ENCODE results near the gene NBR1.
"Not testable (repeated sequence)": the region's sequence is repeated elsewhere in the genome, so short reads cannot be mapped to it uniquely, and the experiment has no call there.

The NBR1 gene, protein sequence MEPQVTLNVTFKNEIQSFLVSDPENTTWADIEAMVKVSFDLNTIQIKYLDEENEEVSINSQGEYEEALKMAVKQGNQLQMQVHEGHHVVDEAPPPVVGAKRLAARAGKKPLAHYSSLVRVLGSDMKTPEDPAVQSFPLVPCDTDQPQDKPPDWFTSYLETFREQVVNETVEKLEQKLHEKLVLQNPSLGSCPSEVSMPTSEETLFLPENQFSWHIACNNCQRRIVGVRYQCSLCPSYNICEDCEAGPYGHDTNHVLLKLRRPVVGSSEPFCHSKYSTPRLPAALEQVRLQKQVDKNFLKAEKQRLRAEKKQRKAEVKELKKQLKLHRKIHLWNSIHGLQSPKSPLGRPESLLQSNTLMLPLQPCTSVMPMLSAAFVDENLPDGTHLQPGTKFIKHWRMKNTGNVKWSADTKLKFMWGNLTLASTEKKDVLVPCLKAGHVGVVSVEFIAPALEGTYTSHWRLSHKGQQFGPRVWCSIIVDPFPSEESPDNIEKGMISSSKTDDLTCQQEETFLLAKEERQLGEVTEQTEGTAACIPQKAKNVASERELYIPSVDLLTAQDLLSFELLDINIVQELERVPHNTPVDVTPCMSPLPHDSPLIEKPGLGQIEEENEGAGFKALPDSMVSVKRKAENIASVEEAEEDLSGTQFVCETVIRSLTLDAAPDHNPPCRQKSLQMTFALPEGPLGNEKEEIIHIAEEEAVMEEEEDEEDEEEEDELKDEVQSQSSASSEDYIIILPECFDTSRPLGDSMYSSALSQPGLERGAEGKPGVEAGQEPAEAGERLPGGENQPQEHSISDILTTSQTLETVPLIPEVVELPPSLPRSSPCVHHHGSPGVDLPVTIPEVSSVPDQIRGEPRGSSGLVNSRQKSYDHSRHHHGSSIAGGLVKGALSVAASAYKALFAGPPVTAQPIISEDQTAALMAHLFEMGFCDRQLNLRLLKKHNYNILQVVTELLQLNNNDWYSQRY

DNA sequence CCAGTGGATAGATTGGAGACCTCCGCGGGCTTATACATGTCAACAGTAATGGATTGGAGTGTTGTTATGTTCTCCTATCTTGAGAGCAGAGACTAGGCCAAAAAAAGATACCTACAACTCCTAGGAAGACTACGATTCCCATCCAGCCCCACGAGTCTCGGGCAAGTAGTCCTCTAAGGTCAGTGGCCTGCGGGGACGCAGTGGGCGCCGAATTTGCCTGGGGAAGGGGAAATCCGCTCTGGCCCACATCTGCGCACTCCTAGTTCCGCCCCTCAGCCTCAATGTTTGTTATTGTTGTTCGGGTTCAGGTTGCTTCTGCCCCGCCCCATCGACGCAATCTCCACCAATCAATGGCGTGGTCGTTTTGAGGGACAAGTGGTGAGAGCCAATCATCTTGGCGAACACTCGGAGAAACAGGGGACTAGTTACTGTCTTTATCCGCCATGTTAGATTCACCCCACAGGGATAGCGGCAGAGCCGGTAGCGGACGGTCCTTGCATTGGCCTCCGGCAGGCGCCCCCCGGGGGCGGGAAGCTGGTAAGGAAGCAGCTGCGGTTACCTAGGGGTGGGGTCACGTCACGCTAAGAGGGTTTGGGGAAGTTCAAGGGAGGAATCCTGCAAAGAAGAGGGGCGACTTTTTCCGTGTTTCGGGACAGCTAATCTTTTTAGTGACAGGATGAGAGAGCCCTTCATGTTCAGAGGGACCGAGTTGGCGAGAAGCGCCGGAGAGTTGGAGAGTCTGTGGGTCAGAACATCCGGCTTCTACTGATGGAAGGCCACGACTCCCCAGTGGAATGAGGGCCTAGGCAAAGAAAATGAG, at the start of gene NBR1:
Gene NBR1 (plus strand): TSS at position 449 of the 820 bp plus-strand sequence. CDS start 4,586 bp downstream, outside the sequence.
- DNase-seq, result peak; percentile 89

DNA sequence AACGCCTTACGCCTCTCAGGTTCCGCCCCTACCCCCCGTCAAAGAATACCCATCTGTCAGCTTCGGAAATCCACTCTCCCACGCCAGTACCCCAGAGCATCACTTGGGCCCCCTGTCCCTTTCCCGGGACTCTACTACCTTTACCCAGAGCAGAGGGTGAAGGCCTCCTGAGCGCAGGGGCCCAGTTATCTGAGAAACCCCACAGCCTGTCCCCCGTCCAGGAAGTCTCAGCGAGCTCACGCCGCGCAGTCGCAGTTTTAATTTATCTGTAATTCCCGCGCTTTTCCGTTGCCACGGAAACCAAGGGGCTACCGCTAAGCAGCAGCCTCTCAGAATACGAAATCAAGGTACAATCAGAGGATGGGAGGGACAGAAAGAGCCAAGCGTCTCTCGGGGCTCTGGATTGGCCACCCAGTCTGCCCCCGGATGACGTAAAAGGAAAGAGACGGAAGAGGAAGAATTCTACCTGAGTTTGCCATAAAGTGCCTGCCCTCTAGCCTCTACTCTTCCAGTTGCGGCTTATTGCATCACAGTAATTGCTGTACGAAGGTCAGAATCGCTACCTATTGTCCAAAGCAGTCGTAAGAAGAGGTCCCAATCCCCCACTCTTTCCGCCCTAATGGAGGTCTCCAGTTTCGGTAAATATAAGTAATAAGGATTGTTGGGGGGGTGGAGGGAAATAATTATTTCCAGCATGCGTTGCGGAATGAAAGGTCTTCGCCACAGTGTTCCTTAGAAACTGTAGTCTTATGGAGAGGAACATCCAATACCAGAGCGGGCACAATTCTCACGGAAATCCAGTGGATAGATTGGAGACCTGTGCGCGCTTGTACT, 45.7 kb upstream of the NBR1 start, which contains the start of gene BRCA1:
Gene BRCA1 (minus strand): TSS at position 232 of the 834 bp plus-strand sequence. CDS start 1,268 bp downstream, outside the sequence.
- DNase-seq, result peak; percentile 97

DNA sequence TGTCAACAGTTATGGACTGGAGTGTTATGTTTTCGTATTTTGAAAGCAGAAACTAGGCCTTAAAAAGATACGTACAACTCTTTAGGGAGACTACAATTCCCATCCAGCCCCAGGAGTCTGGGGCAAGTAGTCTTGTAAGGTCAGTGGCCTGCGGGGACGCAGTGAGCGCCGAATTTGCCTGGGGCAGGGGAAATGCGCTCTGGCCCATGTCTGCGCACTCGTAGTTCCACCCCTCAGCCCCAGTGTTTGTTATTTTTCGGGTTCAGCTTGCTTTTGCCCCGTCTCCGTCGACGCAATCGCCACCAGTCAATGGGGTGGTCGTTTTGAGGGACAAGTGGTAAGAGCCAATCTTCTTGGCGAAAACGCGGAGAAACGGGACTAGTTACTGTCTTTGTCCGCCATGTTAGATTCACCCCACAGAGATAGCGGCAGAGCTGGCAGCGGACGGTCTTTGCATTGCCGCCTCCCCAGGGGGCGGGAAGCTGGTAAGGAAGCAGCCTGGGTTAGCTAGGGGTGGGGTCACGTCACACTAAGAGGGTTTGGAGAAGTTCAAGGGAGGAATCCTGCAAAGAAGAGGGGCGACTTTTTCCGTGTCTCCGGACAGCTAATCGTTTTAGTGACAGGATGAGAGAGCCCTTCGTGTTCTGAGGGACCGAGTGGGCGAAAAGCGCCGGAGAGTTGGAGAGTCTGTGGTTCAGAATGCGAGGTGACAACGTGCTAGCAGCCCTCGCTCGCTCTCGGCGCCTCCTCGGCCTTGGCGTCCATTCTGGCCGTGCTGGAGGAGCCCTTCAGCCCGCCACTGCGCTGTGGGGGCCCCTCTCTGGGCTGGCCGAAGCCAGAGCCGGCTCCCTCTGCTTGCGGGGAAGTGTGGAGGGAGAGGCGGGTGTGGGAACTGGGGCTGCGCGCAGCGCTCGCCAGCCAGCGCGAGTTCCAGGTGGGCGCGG, 44.8 kb upstream of the NBR1 start:
- DNase-seq, result no peak

DNA sequence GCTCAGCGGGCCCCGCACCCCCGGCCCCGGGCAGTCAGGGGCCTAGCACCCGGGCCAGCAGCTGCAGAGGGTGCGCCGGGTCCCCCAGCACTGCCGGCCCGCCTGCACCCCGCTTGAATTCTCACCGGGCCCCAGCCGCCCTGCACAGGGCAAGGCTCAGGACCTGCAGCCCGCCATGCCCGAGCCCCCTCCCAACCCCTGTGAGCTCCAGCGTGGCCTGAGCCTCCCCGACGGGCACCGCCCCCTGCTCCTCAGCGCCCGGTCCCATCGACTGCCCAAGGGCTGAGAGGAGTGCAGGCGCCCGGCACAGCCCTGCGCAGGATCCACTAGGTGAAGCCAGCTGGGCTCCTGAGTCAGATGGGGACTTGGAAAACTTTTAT, 44.1 kb upstream of the NBR1 start:
- DNase-seq, result no peak

DNA sequence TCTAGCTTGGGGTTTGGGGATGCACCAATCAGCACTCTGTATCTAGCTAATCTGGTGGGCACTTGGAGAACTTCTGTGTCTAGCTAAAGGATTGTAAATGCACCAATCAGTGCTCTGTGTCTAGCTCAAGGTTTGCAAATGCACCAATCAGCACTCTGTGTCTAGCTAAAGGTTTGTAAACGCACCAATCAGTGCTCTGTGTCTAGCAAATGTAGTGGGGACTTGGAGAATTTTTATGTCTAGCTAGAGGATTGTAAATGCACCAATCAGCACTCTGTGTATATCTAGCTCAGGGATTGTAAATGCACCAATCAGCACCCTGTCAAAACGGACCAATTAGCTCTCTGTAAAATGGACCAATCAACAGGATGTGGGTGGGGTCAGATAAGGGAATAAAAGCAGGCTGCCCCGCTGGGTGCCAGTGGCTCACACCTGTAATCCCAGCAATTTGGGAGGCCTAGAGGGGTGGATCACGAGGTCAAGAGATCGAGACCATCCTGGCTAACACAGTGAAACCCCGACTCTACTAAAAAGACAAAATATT, 43.6 kb upstream of the NBR1 start:
- not testable (repeated sequence) for DNase-seq

DNA sequence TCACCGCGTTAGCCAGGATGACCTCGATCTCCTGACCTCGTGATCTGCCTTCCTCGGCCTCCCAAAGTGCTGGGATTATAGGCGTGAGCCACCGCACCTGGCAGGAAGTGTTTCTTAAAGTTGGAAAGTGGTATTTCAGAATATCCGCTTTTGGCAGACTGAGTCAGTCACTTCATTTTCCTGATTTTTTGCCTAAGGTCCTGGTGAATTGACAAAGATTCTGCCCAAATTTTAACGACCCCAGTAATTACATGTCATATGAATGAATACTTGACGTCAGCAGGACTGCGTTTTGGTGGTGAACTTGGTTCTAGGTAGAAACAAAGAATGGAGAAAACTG, 41.4 kb upstream of the NBR1 start:
- DNase-seq, result no peak

DNA sequence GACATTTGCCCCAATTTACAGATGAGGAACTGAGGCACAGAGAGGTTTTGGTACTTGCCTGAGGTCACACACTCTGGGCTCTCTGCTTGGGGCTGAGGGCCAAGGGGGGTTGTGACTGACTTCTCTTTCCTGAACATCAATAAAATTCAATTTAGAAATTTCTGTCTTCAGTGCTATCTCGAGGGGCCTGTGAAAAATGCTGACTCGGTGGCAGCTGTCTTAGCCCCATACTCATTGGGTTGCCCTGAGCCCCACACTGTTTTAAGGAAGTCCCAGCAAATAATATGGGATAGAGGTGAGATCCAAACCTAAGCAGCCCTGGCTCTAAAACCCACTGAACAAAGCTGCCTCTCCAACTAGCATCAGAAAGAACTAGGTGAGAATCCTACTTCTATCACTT, 38.9 kb upstream of the NBR1 start:
- DNase-seq, result no peak

DNA sequence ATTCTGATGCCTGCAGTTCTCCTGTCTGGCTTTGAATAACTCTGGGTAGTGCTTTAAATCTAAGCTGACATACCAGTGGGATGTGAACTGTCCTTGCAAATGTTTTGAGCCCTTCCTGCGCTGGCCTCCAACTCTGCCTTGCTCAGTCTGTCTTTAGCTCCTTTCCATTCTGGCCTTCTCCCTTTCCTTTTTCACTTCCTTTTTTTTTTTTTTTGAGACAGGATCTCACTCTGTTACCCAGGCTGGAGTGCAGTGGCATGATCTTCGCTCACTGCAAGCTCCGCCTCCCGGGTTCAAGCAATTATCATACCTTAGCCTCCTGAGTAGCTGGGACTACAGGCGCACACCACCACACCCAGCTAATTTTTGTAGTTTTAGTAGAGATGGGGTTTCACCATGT, 37.6 kb upstream of the NBR1 start:
- not testable (repeated sequence) for DNase-seq

DNA sequence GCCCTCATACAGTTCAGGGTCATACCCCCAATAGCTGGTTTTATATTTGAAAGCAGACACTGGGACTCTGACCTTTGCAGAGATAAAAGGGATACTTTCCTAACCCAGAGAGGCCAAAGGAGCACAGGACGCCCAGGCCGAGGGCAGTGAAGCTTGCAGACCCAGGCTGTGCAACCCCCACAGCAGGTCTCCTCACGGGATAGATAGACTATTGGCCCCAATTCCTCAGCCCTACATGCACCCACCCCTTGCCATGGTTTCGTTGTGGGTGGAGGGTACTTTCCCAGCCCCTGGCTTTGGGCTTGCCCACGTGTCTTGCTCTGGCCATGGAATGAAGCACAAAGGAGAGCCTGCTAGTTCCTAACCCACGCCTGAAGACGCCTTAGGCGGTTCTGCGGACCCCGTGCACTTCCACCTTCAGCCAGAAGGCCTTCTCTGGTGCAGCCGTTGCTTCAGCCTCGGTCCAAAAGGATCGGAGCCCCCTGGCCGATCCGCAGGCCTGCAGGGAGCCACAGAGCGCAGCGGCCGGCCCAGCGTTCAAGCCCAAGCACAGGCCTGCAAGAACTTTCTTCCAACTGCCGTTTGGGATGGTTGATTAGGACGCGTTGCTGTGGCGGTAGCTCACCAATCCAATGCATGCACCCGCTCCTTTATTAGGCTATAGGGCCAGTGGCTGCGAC, 36.1 kb upstream of the NBR1 start:
- DNase-seq, result no peak

DNA sequence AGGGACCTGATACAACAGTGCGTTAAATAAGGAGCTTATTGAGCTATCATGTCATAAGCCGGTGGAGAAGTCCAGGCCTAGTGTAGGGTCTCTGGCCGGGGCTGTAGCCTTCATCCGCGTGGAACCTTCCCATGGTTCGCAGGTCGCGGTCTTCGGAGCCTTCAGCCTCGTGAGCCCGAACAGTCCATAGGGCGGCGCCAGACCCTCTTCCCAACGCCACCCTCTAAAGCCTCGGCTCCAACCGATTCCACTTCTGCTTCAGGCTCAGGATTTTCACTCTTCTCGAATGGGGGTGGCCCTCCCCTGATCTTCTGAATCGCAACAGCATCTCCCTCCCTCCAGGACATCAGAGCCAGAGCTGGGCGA, 35.6 kb upstream of the NBR1 start:
- no peak for DNase-seq

DNA sequence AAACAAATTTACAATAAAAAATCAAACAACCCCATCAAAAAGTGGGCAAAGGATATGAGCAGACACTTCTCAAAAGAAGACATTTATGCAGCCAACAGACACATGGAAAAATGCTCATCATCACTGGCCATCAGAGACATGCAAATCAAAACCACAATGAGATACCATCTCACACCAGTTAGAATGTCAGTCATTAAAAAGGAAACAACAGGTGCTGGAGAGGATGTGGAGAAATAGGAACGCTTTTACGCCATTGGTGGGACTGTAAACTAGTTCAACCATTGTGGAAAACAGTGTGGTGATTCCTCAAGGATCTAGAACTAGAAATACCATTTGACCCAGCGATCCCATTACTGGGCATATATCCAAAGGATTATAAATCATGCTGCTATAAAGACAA, 34.4 kb upstream of the NBR1 start:
- not testable (repeated sequence) for DNase-seq

DNA sequence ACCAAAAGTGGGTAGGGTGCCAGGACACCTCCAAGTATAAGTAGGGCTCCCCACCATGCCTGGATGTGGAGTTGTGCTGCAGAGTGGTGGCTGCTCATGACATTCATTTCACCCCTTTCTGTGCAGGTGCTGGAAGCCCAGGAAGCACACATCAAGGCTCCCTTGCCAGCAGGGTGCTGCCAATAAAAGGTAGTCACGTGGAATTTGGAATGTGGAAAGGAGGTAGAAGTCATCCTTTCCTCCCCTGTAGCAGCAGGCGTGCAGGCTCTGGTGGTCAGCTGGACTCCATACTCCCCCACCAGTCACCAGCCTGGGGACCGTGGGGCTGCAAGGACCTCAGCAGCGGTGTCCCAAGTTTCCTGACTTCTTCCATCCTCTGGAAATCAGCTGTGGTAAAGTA, 32.5 kb upstream of the NBR1 start:
- not testable (repeated sequence) for DNase-seq

DNA sequence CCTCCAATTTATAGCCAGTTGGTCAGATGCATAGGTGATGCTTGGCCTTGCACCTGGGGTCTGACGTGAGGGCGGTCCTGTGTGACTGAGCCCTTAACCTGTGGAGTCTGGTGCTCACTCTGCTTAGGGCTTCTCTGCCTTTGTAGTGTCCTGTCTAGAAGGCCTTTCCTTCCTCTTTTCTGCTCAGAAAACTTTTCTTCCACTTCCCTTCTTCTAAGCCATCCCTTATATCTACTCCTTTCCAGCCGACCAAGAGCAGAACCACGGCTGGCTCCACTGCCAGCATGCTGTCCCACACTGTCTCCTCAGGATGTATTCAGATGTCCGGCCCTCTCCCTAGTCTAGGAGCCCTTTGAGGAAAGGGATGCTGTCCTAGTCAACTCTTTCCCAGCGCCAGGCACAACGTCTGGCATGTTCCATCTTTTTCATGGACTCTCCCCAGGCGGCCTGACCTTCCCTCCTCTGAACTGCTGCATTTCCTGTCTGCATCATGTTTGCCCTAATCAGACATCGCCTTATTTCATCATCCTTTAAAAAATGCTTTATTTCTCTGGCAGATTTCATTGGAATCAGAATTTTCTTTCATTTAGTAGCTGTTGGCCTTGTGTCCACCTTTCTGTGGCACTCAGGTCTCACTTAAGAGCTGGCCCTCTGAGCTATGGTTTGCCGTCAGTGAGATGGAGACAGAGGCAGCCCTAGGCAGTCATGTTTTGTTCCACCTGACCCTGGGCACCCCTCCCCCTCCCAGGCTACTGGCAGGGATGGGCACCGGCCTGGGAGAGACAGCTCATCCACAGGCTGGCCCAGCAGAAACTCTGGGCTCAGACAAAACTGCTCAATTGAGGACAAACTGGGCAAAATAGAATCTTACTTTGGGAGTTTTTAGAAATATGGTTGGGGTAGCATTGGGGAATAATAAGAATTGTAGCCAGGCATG, 30.4 kb upstream of the NBR1 start:
- DNase-seq, result no peak

DNA sequence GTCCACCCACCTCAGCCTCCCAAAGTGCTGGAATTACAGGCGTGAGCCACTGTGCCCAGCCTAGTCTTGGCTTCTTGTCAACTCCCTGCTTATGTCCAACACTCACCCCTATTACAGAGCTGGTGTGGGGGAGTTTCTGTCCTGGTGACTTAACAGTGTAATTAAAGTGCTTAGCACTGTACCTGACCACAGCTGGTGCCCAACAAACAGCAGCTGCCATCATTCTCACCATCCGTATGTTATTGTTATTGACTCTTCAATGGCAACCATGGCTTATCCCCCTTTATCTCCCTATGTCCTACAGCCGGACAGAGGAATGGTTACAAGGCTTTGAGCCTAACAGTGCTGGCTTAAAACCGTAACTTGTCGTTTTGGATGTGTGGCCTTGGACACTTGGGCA, 28.9 kb upstream of the NBR1 start:
- no peak for DNase-seq

DNA sequence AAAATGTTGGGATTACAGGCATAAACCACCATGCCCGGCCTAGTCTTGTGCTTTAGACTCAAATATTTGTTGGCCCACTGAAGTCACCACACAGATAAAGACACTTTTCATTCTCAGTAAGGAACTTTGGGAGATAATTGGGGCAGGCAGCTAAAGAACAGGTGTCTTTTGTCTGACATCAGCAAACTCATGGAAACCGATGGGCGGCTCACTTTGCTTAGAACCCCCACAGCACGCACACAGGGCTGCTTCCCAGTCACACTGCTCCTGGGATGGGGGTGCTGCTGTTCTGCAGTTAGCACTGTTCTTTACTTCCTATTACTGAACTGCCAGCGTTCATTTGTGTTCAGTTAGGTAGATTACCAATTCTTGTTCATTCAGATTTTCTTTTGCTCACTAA, 27.8 kb upstream of the NBR1 start:
- no peak for DNase-seq

DNA sequence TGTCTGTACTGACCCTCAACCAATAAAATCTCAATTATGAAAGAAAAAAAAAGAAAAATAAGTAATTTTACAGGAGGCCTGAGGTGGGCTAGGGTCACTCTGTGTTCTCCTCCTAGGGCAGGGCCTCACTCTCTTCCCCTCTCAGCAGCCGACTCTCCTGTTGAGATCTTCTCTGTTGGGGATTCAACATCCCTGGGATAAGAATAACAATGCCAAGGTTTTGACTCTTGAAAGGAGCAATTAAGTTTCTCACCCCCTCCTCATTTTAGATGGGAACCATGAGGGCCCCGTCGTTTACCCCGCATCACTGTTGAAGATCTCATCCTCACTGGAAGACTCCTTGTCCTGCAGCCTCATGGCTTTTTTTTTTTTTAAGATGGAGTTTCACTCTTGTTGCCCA, 24.4 kb upstream of the NBR1 start:
- DNase-seq, result no peak

DNA sequence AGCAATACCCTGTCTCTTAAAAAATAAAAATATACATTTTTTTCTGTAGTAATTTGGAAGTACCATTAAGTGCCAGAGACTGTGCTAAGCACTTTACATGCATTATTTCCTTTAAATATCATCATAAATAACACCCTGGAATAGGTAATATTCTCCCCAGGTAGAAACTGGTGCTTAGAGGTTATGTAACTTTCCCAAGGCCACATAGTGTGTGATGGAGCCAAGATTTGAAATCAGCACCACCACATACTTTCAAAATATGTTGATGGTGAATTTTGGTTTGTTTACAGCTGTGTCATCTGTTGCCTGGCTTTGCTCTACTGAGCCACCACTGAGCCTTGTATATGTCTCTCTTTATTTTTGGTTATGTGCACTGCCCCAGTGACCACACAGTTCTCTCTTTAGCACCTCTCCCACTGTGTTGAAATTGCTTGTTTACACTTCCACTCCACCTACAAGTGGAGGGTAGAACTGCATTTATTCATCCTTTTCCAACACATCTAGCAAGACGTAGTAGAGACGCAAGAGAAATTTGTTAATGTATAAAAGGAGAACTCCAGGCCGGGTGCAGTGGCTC, 19.0 kb upstream of the NBR1 start:
- no peak for DNase-seq

DNA sequence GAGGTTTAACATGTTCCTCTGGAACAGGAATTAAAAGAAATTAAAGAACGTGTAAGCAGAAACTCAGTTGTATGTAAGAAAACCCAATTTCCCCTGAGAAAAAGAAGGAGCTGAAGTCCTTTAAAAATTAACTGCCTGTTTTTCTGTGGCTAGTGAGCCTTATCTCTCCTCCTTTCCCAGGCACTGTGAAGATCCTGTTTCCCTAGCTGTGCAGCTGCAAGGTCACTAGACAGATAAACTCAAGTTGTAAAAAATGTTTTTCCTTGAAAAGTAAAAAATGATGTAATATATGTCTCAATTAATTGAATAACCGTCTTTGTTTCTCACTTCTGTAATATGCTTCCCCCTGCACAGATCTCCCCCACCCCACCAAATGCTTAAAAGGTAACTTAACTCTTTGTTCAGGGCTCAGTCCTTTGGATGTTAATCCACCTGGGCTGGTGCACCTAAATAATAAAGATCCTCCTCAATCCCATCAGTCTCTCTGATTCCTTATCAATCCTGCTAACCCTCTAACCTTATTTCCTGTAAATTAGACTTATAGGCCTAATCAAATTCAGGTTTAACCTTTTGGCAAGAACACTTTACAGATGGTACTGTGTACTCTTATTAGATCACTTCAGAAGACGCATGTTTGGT, 17.7 kb upstream of the NBR1 start:
- not testable (repeated sequence) for DNase-seq
